ENCODE measurements around the gene TMEM132C.
"Not testable (repeated sequence)": the region's sequence is repeated elsewhere in the genome, so short reads cannot be mapped to it uniquely, and the experiment has no call there.

TMEM132C gene

GRCh38 chr12:128474916-128475315, 207.9 kb downstream of the TMEM132C start:
- no peak for DNase-seq (ENCODE audit: low read depth in 2 of 2)

- no peak for DNase-seq (ENCODE audit: low read depth in 2 of 2)
These were observed 209.3 kb downstream of the TMEM132C start for GRCh38 chr12:128476266-128476665.

GRCh38 chr12:128483526-128484255, 216.7 kb downstream of the TMEM132C start:
- DNase-seq (ENCODE audit: low read depth in 2 of 2) = no peak

GRCh38 chr12:128497376-128497775, 230.4 kb downstream of the TMEM132C start:
- DNase-seq (ENCODE audit: low read depth in 2 of 2) = not testable (repeated sequence)

- no peak for DNase-seq (ENCODE audit: low read depth in 2 of 2)
These were observed 240.5 kb downstream of the TMEM132C start for GRCh38 chr12:128507470-128507869.

- no peak for DNase-seq (ENCODE audit: low read depth in 2 of 2)
These were observed 242.2 kb downstream of the TMEM132C start for GRCh38 chr12:128509170-128509569.

- DNase-seq (ENCODE audit: low read depth in 2 of 2) = no peak
These were observed 243.5 kb downstream of the TMEM132C start for GRCh38 chr12:128510511-128510910.

- no peak for DNase-seq (ENCODE audit: low read depth in 2 of 2)
These were observed 246.4 kb downstream of the TMEM132C start for GRCh38 chr12:128513331-128513730.

- no peak for DNase-seq (ENCODE audit: low read depth in 2 of 2)
These were observed 246.9 kb downstream of the TMEM132C start for GRCh38 chr12:128513831-128514230.

- no peak for DNase-seq (ENCODE audit: low read depth in 2 of 2)
These were observed 251.7 kb downstream of the TMEM132C start for GRCh38 chr12:128518644-128519043.

GRCh38 chr12:128519426-128519825, 252.5 kb downstream of the TMEM132C start:
- DNase-seq (ENCODE audit: low read depth in 2 of 2) = no peak

- no peak for DNase-seq (ENCODE audit: low read depth in 2 of 2)
These were observed 255.0 kb downstream of the TMEM132C start for GRCh38 chr12:128521981-128522380.

GRCh38 chr12:128524439-128524838, 257.5 kb downstream of the TMEM132C start:
- no peak for DNase-seq (ENCODE audit: low read depth in 2 of 2)

- no peak for DNase-seq (ENCODE audit: low read depth in 2 of 2)
These were observed 264.2 kb downstream of the TMEM132C start for GRCh38 chr12:128531170-128531569.

GRCh38 chr12:128534906-128535305, 267.9 kb downstream of the TMEM132C start:
- DNase-seq (ENCODE audit: low read depth in 2 of 2) = no peak

- no peak for DNase-seq (ENCODE audit: low read depth in 2 of 2)
These were observed 269.8 kb downstream of the TMEM132C start for GRCh38 chr12:128536810-128537209.

- DNase-seq (ENCODE audit: low read depth in 2 of 2) = no peak
These were observed 270.7 kb downstream of the TMEM132C start for GRCh38 chr12:128537668-128538067.

- DNase-seq (ENCODE audit: low read depth in 2 of 2) = no peak
These were observed 275.9 kb downstream of the TMEM132C start for GRCh38 chr12:128542844-128543243.

- no peak for DNase-seq (ENCODE audit: low read depth in 2 of 2)
These were observed 276.5 kb downstream of the TMEM132C start for GRCh38 chr12:128543460-128543859.

GRCh38 chr12:128543971-128544370, 277.0 kb downstream of the TMEM132C start:
- no peak for DNase-seq (ENCODE audit: low read depth in 2 of 2)

- no peak for DNase-seq (ENCODE audit: low read depth in 2 of 2)
These were observed 282.0 kb downstream of the TMEM132C start for GRCh38 chr12:128548949-128549348.

- no peak for DNase-seq (ENCODE audit: low read depth in 2 of 2)
These were observed 282.7 kb downstream of the TMEM132C start for GRCh38 chr12:128549601-128550218.

- DNase-seq (ENCODE audit: low read depth in 2 of 2) = no peak
These were observed 284.3 kb downstream of the TMEM132C start for GRCh38 chr12:128551266-128551665.

Data from stimulated activated CD8-positive, alpha-beta memory T cell treated with anti-CD3 and anti-CD28 coated beads, Interleukin-15, amount 100 ng/mL, for 48 hours (primary cell).